ENCODE results near the gene UBE2G2.

- TF ChIP-seq CTCF (IDR thresholded peaks at IDR 0.05) (no peak), POLR2A (IDR thresholded peaks at IDR 0.05) (no peak)
Measured at GRCh38 chr21:44837537-44837936, 35.9 kb upstream of the UBE2G2 start.
